Gastrocnemius medialis (tissue), 4 donors: Measurements from ENCODE around the gene SMCHD1. TPM values are rescaled to one million over a fixed set of nuclear protein-coding genes. Genes with fewer than 3 reads are reported as not detected.

Experiments
- ATAC-seq, 2 donors: fragments of 150-250 bp; one replicate each; pipeline ENCODE4 v1.9.1; 2016
- DNase-seq, 2 donors: peaks; one replicate each; pipeline ENCODE4 v3.0.0-alpha.2; 2019
- H3K27ac ChIP-seq, 4 donors: fragments of 200-600 bp; sonication (generic); 1 replicate in 1 of 4; 2 replicates in 3 of 4; pipeline ENCODE4 v1.5.1; 2016 to 2018; ENCODE audit warnings: mild to moderate bottlenecking in 2 of 4, moderate library complexity in 1 of 4
- H3K27me3 ChIP-seq, 3 donors: fragments of 200-600 bp; sonication (generic) in 2 of 3; 1 replicate in 1 of 3; 2 replicates in 2 of 3; pipeline versions ENCODE4 v1.5.1 to v1.6.0; 2016 to 2019; ENCODE audit warnings: mild to moderate bottlenecking in 1 of 3, moderate library complexity in 1 of 3
- H3K36me3 ChIP-seq, 2 donors: fragments of 200-600 bp; sonication (generic) in 1 of 2; one replicate each; pipeline ENCODE4 v1.5.1; 2017 to 2018
- H3K4me1 ChIP-seq, 2 donors: fragments of 200-600 bp; sonication (generic) in 1 of 2; one replicate each; pipeline ENCODE4 v1.5.1; 2016 to 2017; ENCODE audit warnings: mild to moderate bottlenecking in 2 of 2
- H3K4me3 ChIP-seq, 4 donors: fragments of 200-600 bp; sonication (generic) in 3 of 4; 1 replicate in 1 of 4; 2 replicates in 3 of 4; pipeline ENCODE4 v1.5.1; 2016 to 2019; ENCODE audit warnings: mild to moderate bottlenecking in 2 of 4
- H3K9me3 ChIP-seq, 3 donors: fragments of 200-600 bp; sonication (generic) in 2 of 3; 1 replicate in 1 of 3; 2 replicates in 2 of 3; pipeline ENCODE4 v1.5.1; 2016 to 2019
- CTCF ChIP-seq, 5 experiments: fragments of 450-650 bp in 3 of 5; fragments of 200-600 bp in 2 of 5; sonication (generic) in 2 of 5; IDR thresholded peaks in 4 of 5; conservative IDR thresholded peaks in 1 of 5; 1 replicate in 4 of 5; 2 replicates in 1 of 5; pipeline ENCODE4 v1.5.1; 2016 to 2019; ENCODE audit warnings: antibody characterized with exemption in 5 of 5, mild to moderate bottlenecking in 3 of 5, moderate library complexity in 3 of 5
- POLR2A ChIP-seq, 2 donors: fragments of 450-650 bp; IDR thresholded peaks; one replicate each; pipeline ENCODE4 v1.6.1; 2017; ENCODE audit warnings: antibody characterized with exemption in 2 of 2, mild to moderate bottlenecking in 2 of 2, moderate library complexity in 2 of 2
- in situ Hi-C, 4 donors: fragments of 200-750 bp; cut with MboI; loops; one replicate each; pipeline versions ENCODE4 v1.15.0 to v1.8.0; 2017; ENCODE audit warnings: low sequenced_read_pairs in 4 of 4
- intact Hi-C: fragments of 100-400 bp; cut with DNase I; formaldehyde crosslinking; loops from one replicate; pipeline ENCODE4 v1.15.1; 2023; ENCODE audit warnings: low total_unique reads
- total RNA-seq, 4 donors: library from RNA; depleted of rRNA; stranded (reverse); fragments of >200 nt; gene quantifications; one replicate each; pipeline versions ENCODE4 v1.1.0 to v1.2.3, GENCODE V29; 2016

The SMCHD1 gene
- total RNA-seq, 4 donors from 2014 or later, result 16.2 to 43.6 (median 22.7) TPM

- no peaks in the 10 kb centered on the region for H3K4me1 ChIP-seq
- DNase-seq (no peak), ATAC-seq (no peak)
- intact Hi-C loops, result no loop called here
- no peak overlapping the region for H3K27ac ChIP-seq
- no peak overlapping the region for H3K4me3 ChIP-seq
- in situ Hi-C loops, result no loop called here
- TF ChIP-seq CTCF (IDR thresholded peaks at IDR 0.05 in 4 of 5, conservative IDR thresholded peaks at IDR 0.05 in 1 of 5) (no peak), POLR2A (IDR thresholded peaks at IDR 0.05) (no peak)
- H3K36me3 ChIP-seq, result no peaks in the 10 kb centered on the region
- H3K9me3 ChIP-seq, result no peaks in the 10 kb centered on the region
- H3K27me3 ChIP-seq, result no peaks in the 10 kb centered on the region
Observed at GRCh38 chr18:2822213-2822921, 166.8 kb downstream of the SMCHD1 start.

- in situ Hi-C loops, result no loop called here
Observed at GRCh38 chr18:2823202-2823601, 167.7 kb downstream of the SMCHD1 start.

GRCh38 chr18:2823966-2824365, 168.4 kb downstream of the SMCHD1 start:
- no peak overlapping the region for H3K27ac ChIP-seq
- no peaks in the 10 kb centered on the region for H3K36me3 ChIP-seq
- H3K9me3 ChIP-seq, result no peaks in the 10 kb centered on the region
- H3K4me3 ChIP-seq, result no peak overlapping the region
- intact Hi-C loops (no loop called here), in situ Hi-C loops (no loop called here)
- no peaks in the 10 kb centered on the region for H3K27me3 ChIP-seq
- ATAC-seq (no peak), DNase-seq (no peak)
- H3K4me1 ChIP-seq, result no peaks in the 10 kb centered on the region
- TF ChIP-seq POLR2A (IDR thresholded peaks at IDR 0.05) (no peak), CTCF (IDR thresholded peaks at IDR 0.05 in 4 of 5, conservative IDR thresholded peaks at IDR 0.05 in 1 of 5) (no peak)

More at GRCh38 chr18:2823202-2823601, 167.7 kb downstream of the SMCHD1 start:
- Histone ChIP-seq H3K4me1 (no peaks in the 10 kb centered on the region), H3K4me3 (no peak overlapping the region), H3K27ac (no peak overlapping the region), H3K27me3 (no peaks in the 10 kb centered on the region), H3K36me3 (no peaks in the 10 kb centered on the region), H3K9me3 (no peaks in the 10 kb centered on the region)
- no peak for DNase-seq
- no peak for TF ChIP-seq CTCF (IDR thresholded peaks at IDR 0.05 in 4 of 5, conservative IDR thresholded peaks at IDR 0.05 in 1 of 5)
- no peak for TF ChIP-seq POLR2A (IDR thresholded peaks at IDR 0.05)
- ATAC-seq, result no peak
- intact Hi-C loops, result no loop called here

- Histone ChIP-seq H3K36me3 (no peaks in the 10 kb centered on the region), H3K27me3 (no peaks in the 10 kb centered on the region), H3K4me1 (no peaks in the 10 kb centered on the region), H3K9me3 (no peaks in the 10 kb centered on the region), H3K27ac (no peak overlapping the region), H3K4me3 (no peak overlapping the region)
- intact Hi-C loops, result no loop called here
- in situ Hi-C loops, result no loop called here
- DNase-seq (no peak), ATAC-seq (no peak)
- TF ChIP-seq CTCF (IDR thresholded peaks at IDR 0.05 in 4 of 5, conservative IDR thresholded peaks at IDR 0.05 in 1 of 5) (no peak), POLR2A (IDR thresholded peaks at IDR 0.05) (no peak)
Observed at GRCh38 chr18:2824865-2825264, 169.3 kb downstream of the SMCHD1 start.
